ENCODE measurements around the gene SLC26A9. TPM values are rescaled to one million over a fixed set of nuclear protein-coding genes. Genes with fewer than 3 reads are reported as not detected.

The SLC26A9 gene
- total and polyA plus RNA-seq, 9 of the 15 experiments (the other 6 are each of a cell fraction or from before 2014, with no cell fraction given): 0.03 TPM; not detected in 8

DNA sequence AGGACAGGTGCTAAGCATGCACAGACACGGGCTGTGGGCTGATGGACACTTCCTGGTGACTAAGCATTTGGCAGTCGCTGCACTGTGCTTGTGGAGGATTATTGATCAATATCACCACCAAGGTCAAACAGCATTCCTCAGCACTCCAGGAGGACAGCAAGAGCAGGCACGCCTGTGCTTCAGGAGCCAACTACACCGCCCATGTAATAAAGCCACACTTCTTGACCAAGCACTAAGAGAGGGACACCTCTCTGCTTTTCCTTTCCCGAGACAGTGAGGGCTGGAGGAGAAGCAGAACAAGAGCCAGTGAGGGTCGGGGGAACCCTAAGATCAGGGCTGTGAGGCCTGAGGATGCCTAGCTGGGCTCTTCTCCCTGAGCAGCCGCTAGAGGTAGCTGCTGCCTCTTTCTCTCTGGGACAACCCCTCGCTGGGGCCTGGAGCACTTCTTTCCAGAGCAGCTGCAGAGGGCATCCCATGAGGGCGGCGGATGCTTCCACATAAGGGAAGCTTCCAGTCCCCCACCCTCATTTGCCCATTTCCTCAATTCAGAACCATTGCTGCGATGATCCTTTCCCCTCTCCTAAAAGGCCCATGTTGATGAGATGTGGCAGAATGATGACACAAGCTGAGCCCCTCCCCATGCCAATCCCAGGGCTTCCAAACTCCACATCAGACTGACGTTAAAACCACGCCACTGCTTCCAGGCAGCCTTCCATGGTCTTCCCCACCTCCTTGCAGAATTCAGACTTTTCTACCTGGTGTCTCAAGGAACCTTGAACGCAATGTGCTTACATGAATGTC is 40.9 kb upstream of the SLC26A9 start (continued):
- TF ChIP-seq, protein P1, sequence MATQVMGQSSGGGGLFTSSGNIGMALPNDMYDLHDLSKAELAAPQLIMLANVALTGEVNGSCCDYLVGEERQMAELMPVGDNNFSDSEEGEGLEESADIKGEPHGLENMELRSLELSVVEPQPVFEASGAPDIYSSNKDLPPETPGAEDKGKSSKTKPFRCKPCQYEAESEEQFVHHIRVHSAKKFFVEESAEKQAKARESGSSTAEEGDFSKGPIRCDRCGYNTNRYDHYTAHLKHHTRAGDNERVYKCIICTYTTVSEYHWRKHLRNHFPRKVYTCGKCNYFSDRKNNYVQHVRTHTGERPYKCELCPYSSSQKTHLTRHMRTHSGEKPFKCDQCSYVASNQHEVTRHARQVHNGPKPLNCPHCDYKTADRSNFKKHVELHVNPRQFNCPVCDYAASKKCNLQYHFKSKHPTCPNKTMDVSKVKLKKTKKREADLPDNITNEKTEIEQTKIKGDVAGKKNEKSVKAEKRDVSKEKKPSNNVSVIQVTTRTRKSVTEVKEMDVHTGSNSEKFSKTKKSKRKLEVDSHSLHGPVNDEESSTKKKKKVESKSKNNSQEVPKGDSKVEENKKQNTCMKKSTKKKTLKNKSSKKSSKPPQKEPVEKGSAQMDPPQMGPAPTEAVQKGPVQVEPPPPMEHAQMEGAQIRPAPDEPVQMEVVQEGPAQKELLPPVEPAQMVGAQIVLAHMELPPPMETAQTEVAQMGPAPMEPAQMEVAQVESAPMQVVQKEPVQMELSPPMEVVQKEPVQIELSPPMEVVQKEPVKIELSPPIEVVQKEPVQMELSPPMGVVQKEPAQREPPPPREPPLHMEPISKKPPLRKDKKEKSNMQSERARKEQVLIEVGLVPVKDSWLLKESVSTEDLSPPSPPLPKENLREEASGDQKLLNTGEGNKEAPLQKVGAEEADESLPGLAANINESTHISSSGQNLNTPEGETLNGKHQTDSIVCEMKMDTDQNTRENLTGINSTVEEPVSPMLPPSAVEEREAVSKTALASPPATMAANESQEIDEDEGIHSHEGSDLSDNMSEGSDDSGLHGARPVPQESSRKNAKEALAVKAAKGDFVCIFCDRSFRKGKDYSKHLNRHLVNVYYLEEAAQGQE (IDR thresholded peaks at IDR 0.05; ENCODE audit: borderline replicate concordance): peak; percentile 70
- TF ChIP-seq, protein P1 (CRISPR knock-in tag; IDR thresholded peaks at IDR 0.05; ENCODE audit: low read depth): no peak
- TF ChIP-seq LCOR (CRISPR knock-in tag; IDR thresholded peaks at IDR 0.05) (no peak), TEAD4 (IDR thresholded peaks at IDR 0.05; ENCODE audit: low read length) (0 out of 2 replicates have a peak, but pooled peaks have one; percentile 12), TEAD4 (CRISPR knock-in tag; IDR thresholded peaks at IDR 0.05; ENCODE audit: borderline replicate concordance) (no peak), RAD21 (CRISPR knock-in tag; conservative IDR thresholded peaks at IDR 0.05 in 1 of 2, IDR thresholded peaks at IDR 0.05 in 1 of 2) (peak; percentile 85 to 88), ZNF140 (CRISPR knock-in tag; IDR thresholded peaks at IDR 0.05) (no peak), POLR2G (IDR thresholded peaks at IDR 0.05; ENCODE audit: low read depth, low read length) (no peak), ZNF778 (CRISPR knock-in tag; IDR thresholded peaks at IDR 0.05) (no peak), NRF1 (conservative IDR thresholded peaks at IDR 0.05 in 1 of 2, IDR thresholded peaks at IDR 0.05 in 1 of 2) (peak in 1 of 2 experiments; percentile 16; a peak in 1 of 4 replicates), HCFC1 (IDR thresholded peaks at IDR 0.05; ENCODE audit: low read depth, low read length) (0 out of 2 replicates have a peak, but pooled peaks have one; percentile 11), CBX1 (IDR thresholded peaks at IDR 0.05; ENCODE audit: low read depth) (no peak), RUNX1 (IDR thresholded peaks at IDR 0.05; ENCODE audit: low read depth) (no peak), ESRRA (IDR thresholded peaks at IDR 0.05; ENCODE audit: borderline replicate concordance, low read depth) (peak; percentile 78), ZC3H11A (IDR thresholded peaks at IDR 0.05; ENCODE audit: low read depth, low read length) (no peak), CEBPG (CRISPR knock-in tag; IDR thresholded peaks at IDR 0.05) (peak; percentile 8; the same call in 1 of the 2 replicates), CEBPG (tag; conservative IDR thresholded peaks at IDR 0.05 in 1 of 2, IDR thresholded peaks at IDR 0.05 in 1 of 2) (no peak), RCOR1 (IDR thresholded peaks at IDR 0.05; ENCODE audit: borderline replicate concordance in 1 of 2, low read depth in 2 of 2, low read length in 2 of 2) (peak in 1 of 2 experiments; percentile 49; a peak in 1 of 4 replicates), NFE2 (IDR thresholded peaks at IDR 0.05; ENCODE audit: low read depth) (peak; percentile 52; the same call in 1 of the 2 replicates)
- TF ChIP-seq, protein P2, sequence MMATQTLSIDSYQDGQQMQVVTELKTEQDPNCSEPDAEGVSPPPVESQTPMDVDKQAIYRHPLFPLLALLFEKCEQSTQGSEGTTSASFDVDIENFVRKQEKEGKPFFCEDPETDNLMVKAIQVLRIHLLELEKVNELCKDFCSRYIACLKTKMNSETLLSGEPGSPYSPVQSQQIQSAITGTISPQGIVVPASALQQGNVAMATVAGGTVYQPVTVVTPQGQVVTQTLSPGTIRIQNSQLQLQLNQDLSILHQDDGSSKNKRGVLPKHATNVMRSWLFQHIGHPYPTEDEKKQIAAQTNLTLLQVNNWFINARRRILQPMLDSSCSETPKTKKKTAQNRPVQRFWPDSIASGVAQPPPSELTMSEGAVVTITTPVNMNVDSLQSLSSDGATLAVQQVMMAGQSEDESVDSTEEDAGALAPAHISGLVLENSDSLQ (IDR thresholded peaks at IDR 0.05): peak; percentile 27; the same call in 1 of the 2 replicates
